GM12878 (cell line): ENCODE measurements around the gene FAM222A. TPM values are rescaled to one million over a fixed set of nuclear protein-coding genes. Genes with fewer than 3 reads are reported as not detected.

Source experiments
- ATAC-seq: fragments of 200-7000 bp; cut with Tn5 transposase; 3 replicates; pipeline ENCODE4 v1.9.1; 2020; ENCODE audit warnings: mild to moderate bottlenecking, moderate library complexity
- BruUV-seq: library from RNA; stranded (reverse); fragments of 400-500 nt; replicated peaks from 2 replicates; lab custom pipeline; 2021; lab: Mats Ljungman, UMichigan
- CTCF ChIA-PET: fragments of 300-600 bp; sonication (Branson Sonifier 250); formaldehyde crosslinking; extraction: SDS; loops from one replicate; lab custom pipeline; 2021; ENCODE audit warnings: inconsistent platforms; lab: Yijun Ruan, JAX
- POLR2A ChIA-PET: fragments of 350-600 bp; formaldehyde crosslinking; extraction: SDS; loops from one replicate; lab custom pipeline; 2021; ENCODE audit warnings: inconsistent platforms; lab: Charles Lee
- RAD21 ChIA-PET: fragments of 300-600 bp; sonication (Branson Sonifier 250); formaldehyde crosslinking; loops from one replicate; lab custom pipeline; 2023; ENCODE audit warnings: antibody characterized with exemption; ENCODE audit not compliant: unreplicated experiment; lab: Charles Lee
- SMC1A ChIA-PET: fragments of 300-600 bp; sonication (Branson Sonifier 250); formaldehyde crosslinking; loops from one replicate; lab custom pipeline; 2023; ENCODE audit not compliant: unreplicated experiment, uncharacterized antibody; lab: Charles Lee
- DNase-seq: peaks from one replicate; pipeline ENCODE4 v3.0.0-alpha.2; 2011; ENCODE audit warnings: low read depth, low spot score
- FAIRE-seq: peaks from 3 replicates; lab custom pipeline; 2011; peaks lifted over from hg19 to GRCh38; lab: Jason Lieb, UNC
- H2AFZ ChIP-seq: 2 replicates; pipeline ENCODE4 v1.6.0; 2011; ENCODE audit warnings: low read depth, low read length, control low read depth; ENCODE audit not compliant: control insufficient read depth
- H3K27ac ChIP-seq: 2 replicates; pipeline ENCODE4 v1.5.1; 2011; ENCODE audit warnings: control low read depth; ENCODE audit not compliant: control insufficient read depth, insufficient read depth
- H3K27me3 ChIP-seq, 2 experiments: replicated peaks in 1 of 2; 2 replicates each; pipeline versions ENCODE4 v1.6.0 to v1.6.1; 2011; ENCODE audit warnings: low read length in 1 of 2; ENCODE audit not compliant: control insufficient read depth in 2 of 2, insufficient read depth in 2 of 2
- H3K36me3 ChIP-seq, 2 experiments: 2 replicates each; pipeline ENCODE4 v1.5.1; 2011; ENCODE audit warnings: low read length in 1 of 2; ENCODE audit not compliant: control insufficient read depth in 2 of 2, insufficient read depth in 2 of 2
- H3K4me1 ChIP-seq: 2 replicates; pipeline ENCODE4 v1.6.1; 2011; ENCODE audit warnings: mild to moderate bottlenecking, low read length, moderate library complexity, mixed read lengths; ENCODE audit not compliant: control insufficient read depth, insufficient read depth
- H3K4me2 ChIP-seq: 2 replicates; pipeline ENCODE4 v1.6.0; 2011; ENCODE audit warnings: control low read depth; ENCODE audit not compliant: control insufficient read depth, insufficient read depth
- H3K4me3 ChIP-seq: fragments of 200-600 bp; sonication (generic); 2 replicates; pipeline ENCODE4 v1.5.1; 2016
- H3K79me2 ChIP-seq: 2 replicates; pipeline ENCODE4 v1.6.0; 2011; ENCODE audit warnings: low read length; ENCODE audit not compliant: control insufficient read depth, insufficient read depth
- H3K9ac ChIP-seq: 2 replicates; pipeline ENCODE4 v1.8.0; 2011; ENCODE audit warnings: low read length, control low read depth, mixed read lengths; ENCODE audit not compliant: control insufficient read depth, insufficient read depth
- H3K9me3 ChIP-seq: replicated peaks from 3 replicates; pipeline ENCODE4 v1.5.1; 2011; ENCODE audit warnings: mild to moderate bottlenecking, low read length; ENCODE audit not compliant: control insufficient read depth, insufficient read depth
- H4K20me1 ChIP-seq: 2 replicates; pipeline ENCODE4 v1.6.0; 2011; ENCODE audit not compliant: control insufficient read depth, insufficient read depth
- NFYA ChIP-seq: IDR thresholded peaks from 2 replicates; pipeline ENCODE4 v1.6.1; 2011; ENCODE audit warnings: low read depth, mild to moderate bottlenecking, low read length, improper control_type of control experiment, borderline replicate concordance
- SUPT20H ChIP-seq: IDR thresholded peaks from 2 replicates; pipeline ENCODE4 v1.6.1; 2011; ENCODE audit warnings: low read depth, mild to moderate bottlenecking, low read length, moderate library complexity, borderline replicate concordance; ENCODE audit not compliant: control insufficient read depth
- ZBTB33 ChIP-seq: fragments of 450-650 bp; IDR thresholded peaks from 2 replicates; pipeline ENCODE4 v1.6.1; 2017; ENCODE audit warnings: mild to moderate bottlenecking
- WGBS: methylation state at CpG from one replicate; pipeline ENCODE4 v1.1.6; 2016; ENCODE audit warnings: low lambda C conversion rate; ENCODE audit not compliant: insufficient replicate concordance, insufficient coverage; ENCODE audit errors: missing lambda C conversion rate; 5-methylcytosine and 5-hydroxymethylcytosine counted together
- in situ Hi-C: fragments of 300-500 bp; cut with MboI; formaldehyde crosslinking; loops from 9 replicates; pipeline ENCODE4 v1.14.3; 2018; ENCODE audit warnings: mixed read lengths
- intact Hi-C: fragments of 100-400 bp; cut with micrococcal nuclease; formaldehyde crosslinking; loops from one replicate; pipeline ENCODE4 v1.14.2; 2022; ENCODE audit not compliant: unreplicated experiment
- polyA plus RNA-seq, 11 experiments: library from polyadenylated mRNA; depleted of rRNA in 4 of 11; unstranded in 6 of 11; stranded (reverse) in 5 of 11; fragments of >200 nt; fragmentation: Nextera tagmentation in 4 of 11; fragmentation: Illumina TruSeq in 1 of 11; extraction: Ambion mirVana in 4 of 11; extraction: Trizol in 1 of 11; gene quantifications; 1 replicate in 1 of 11; 2 replicates in 10 of 11; pipeline versions ENCODE4 v1.2.1 to v1.2.3, GENCODE V29; 2011 to 2016; ENCODE audit warnings: inconsistent platforms in 2 of 11, missing spikeins in 2 of 11, low read depth in 1 of 11
- total RNA-seq, 4 experiments: library from RNA; depleted of rRNA in 3 of 4; stranded (reverse); fragments of >200 nt in 3 of 4; fragmentation: Illumina TruSeq in 1 of 4; extraction: Trizol in 1 of 4; gene quantifications; 2 replicates each; pipeline versions ENCODE4 v1.2.1 to v1.2.3, GENCODE V29; 2013 to 2021
- TF ChIP-seq, protein P1 (sequence below): fragments of 450-650 bp; IDR thresholded peaks from 2 replicates; pipeline ENCODE4 v1.6.1; 2016; ENCODE audit warnings: mild to moderate bottlenecking
- TF ChIP-seq, protein P2 (sequence below): fragments of 150-350 bp; IDR thresholded peaks from 2 replicates; pipeline ENCODE4 v1.6.1; 2014; ENCODE audit warnings: mild to moderate bottlenecking, low read depth, low read length

Gene FAM222A
- total and polyA plus RNA-seq, 10 of the 15 experiments (the other 5 are each of a cell fraction or from before 2014, with no cell fraction given), result 0.04 to 0.49 (median 0.14) TPM; not detected in 3

DNA sequence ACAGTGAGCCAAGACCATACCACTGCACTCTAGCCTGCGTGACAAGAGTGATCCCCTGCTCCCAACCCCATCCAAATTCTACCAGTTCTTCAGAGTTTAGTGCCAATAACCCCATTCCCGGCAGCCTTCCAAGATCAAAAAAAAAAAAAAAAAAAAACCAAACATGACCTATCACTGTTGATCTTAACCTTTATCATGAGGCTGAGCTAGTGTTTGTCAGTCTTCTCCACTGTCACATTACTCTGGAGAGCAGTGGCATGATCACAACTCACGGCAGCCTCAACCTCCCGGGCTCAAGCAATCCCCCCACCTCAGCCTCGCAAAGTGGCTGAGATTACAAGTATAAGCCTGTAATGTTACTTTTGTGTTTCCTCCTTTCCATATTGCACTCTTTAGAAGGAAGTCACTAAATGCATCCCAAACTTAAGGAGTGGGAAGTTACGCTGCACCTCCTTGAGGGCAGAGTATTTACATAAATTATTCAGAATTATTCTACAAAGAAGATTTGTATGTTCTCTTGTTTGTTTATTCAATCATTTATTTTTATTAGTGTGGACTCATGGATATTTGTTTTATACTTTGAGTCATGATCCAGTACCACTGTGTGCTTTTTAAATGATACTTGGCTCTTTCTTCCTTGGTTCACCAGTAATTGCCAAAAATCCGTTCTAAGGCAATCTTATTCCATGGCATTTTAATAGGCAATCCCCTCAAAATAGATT, 31.5 kb upstream of the FAM222A start:
- Histone ChIP-seq H4K20me1 (no peaks in the 10 kb centered on the region), H3K9me3 (no peaks in the 10 kb centered on the region), H3K27ac (no peak overlapping the region), H2AFZ (no peak overlapping the region), H3K4me3 (no peak overlapping the region), H3K79me2 (no peaks in the 10 kb centered on the region), H3K9ac (no peak overlapping the region), H3K27me3 (peaks cover 0 to 3% of the 10 kb centered on the region in 2 experiments; a peak in 2 of 4 replicates), H3K4me2 (no peak overlapping the region), H3K36me3 (no peaks in the 10 kb centered on the region), H3K4me1 (no peaks in the 10 kb centered on the region)
- RAD21 ChIA-PET, result no interaction called here
- DNase-seq (no peak), ATAC-seq (no peak), FAIRE-seq (no peak)
- SMC1A ChIA-PET, result interaction anchor here (1.0 kb wide), 1 partner anchor 11 kb away, joined by 3 read pairs; no protein-coding TSS in a partner anchor
- TF ChIP-seq, protein P1, sequence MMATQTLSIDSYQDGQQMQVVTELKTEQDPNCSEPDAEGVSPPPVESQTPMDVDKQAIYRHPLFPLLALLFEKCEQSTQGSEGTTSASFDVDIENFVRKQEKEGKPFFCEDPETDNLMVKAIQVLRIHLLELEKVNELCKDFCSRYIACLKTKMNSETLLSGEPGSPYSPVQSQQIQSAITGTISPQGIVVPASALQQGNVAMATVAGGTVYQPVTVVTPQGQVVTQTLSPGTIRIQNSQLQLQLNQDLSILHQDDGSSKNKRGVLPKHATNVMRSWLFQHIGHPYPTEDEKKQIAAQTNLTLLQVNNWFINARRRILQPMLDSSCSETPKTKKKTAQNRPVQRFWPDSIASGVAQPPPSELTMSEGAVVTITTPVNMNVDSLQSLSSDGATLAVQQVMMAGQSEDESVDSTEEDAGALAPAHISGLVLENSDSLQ, result no peak
- intact Hi-C loops (no loop called here), in situ Hi-C loops (no loop called here)
- WGBS, result 53% methylated on average over 7 of the region's 7 CpGs
- BruUV-seq, result no TSS peak
- CTCF ChIA-PET, result interaction anchor here (0.7 kb wide), 1 partner anchor 40 kb away, joined by 3 read pairs; no protein-coding TSS in a partner anchor
- POLR2A ChIA-PET, result no interaction called here

DNA sequence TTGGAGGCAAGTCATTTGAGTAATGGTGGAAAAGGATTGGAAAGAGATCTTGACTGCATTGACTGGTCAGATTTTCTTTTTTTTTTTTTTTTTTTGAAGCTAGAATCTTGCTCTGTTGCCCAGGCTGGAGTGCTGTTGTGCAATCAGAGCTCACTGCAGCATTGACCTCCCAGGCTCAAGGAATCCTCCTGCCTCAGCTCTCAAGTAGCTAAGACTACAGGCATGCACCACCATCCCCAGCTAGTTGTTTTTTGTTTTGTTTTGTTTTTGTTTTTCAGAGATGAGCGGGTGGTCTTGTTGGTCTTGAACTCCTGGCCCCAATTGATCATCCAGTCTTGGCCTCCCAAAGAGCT, 30.9 kb upstream of the FAM222A start:
- Histone ChIP-seq H3K4me2 (no peak overlapping the region), H3K27ac (no peak overlapping the region), H3K36me3 (no peaks in the 10 kb centered on the region), H3K9me3 (no peaks in the 10 kb centered on the region), H2AFZ (no peak overlapping the region), H3K9ac (no peak overlapping the region), H3K4me1 (no peaks in the 10 kb centered on the region), H3K4me3 (no peak overlapping the region), H3K27me3 (peaks cover 0 to 3% of the 10 kb centered on the region in 2 experiments; a peak in 2 of 4 replicates), H3K79me2 (no peaks in the 10 kb centered on the region), H4K20me1 (no peaks in the 10 kb centered on the region)
- DNase-seq, result no peak
- WGBS, result 27% methylated on average over 1 of the region's 1 CpG
- no TSS peak for BruUV-seq
- SMC1A ChIA-PET, result no interaction called here
- CTCF ChIA-PET, result interaction anchor here (0.7 kb wide), 1 partner anchor 40 kb away, joined by 3 read pairs; no protein-coding TSS in a partner anchor
- in situ Hi-C loops, result no loop called here
- intact Hi-C loops, result no loop called here
- no peak for FAIRE-seq
- ATAC-seq, result no peak
- TF ChIP-seq, protein P2, sequence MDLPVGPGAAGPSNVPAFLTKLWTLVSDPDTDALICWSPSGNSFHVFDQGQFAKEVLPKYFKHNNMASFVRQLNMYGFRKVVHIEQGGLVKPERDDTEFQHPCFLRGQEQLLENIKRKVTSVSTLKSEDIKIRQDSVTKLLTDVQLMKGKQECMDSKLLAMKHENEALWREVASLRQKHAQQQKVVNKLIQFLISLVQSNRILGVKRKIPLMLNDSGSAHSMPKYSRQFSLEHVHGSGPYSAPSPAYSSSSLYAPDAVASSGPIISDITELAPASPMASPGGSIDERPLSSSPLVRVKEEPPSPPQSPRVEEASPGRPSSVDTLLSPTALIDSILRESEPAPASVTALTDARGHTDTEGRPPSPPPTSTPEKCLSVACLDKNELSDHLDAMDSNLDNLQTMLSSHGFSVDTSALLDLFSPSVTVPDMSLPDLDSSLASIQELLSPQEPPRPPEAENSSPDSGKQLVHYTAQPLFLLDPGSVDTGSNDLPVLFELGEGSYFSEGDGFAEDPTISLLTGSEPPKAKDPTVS, result no peak
- TF ChIP-seq SUPT20H (no peak), ZBTB33 (no peak), NFYA (no peak)
- RAD21 ChIA-PET, result no interaction called here
- POLR2A ChIA-PET, result no interaction called here
